CD4-positive, alpha-beta T cell (primary cell): Measurements from ENCODE around the gene PRDM16. TPM values are rescaled to one million over a fixed set of nuclear protein-coding genes. Genes with fewer than 3 reads are reported as not detected.

Experiments
- ATAC-seq: fragments of 200-7000 bp; cut with Tn5 transposase; one replicate; pipeline ENCODE4 v1.10.0; 2022; ENCODE audit warnings: mild to moderate bottlenecking; ENCODE audit not compliant: poor library complexity
- CTCF ChIA-PET: fragments of 350-600 bp; sonication (Branson Sonifier 250); formaldehyde crosslinking; loops from one replicate; lab custom pipeline; 2021; ENCODE audit warnings: antibody characterized with exemption, inconsistent platforms; lab: Charles Lee
- POLR2A ChIA-PET: fragments of 350-600 bp; sonication (Branson Sonifier 250); formaldehyde crosslinking; loops from one replicate; lab custom pipeline; 2021; ENCODE audit warnings: antibody characterized with exemption, inconsistent platforms; lab: Charles Lee
- DNase-seq, 14 experiments: peaks; one replicate each; pipeline ENCODE4 v3.0.0-alpha.2; 2013 to 2020; ENCODE audit warnings: mixed read lengths in 2 of 14
- H3K27ac ChIP-seq, 2 donors: one replicate each; pipeline versions ENCODE4 v1.5.1 to v1.7.0; 2013; ENCODE audit warnings: low read length in 2 of 2, low read depth in 1 of 2, mild to moderate bottlenecking in 1 of 2
- H3K27me3 ChIP-seq, 2 experiments: 1 replicate in 1 of 2; 2 replicates in 1 of 2; pipeline versions ENCODE4 v1.6.1 to v1.7.0; 2013; ENCODE audit warnings: low read length in 2 of 2, control low read depth in 1 of 2, mild to moderate bottlenecking in 1 of 2, moderate library complexity in 1 of 2; ENCODE audit not compliant: insufficient read depth in 2 of 2, control insufficient read depth in 1 of 2
- H3K36me3 ChIP-seq: one replicate; pipeline ENCODE4 v1.6.1; 2013; ENCODE audit warnings: low read length, control low read depth; ENCODE audit not compliant: insufficient read depth
- H3K4me1 ChIP-seq: one replicate; pipeline ENCODE4 v1.6.1; 2013; ENCODE audit warnings: low read length, control low read depth; ENCODE audit not compliant: insufficient read depth
- H3K4me3 ChIP-seq: one replicate; pipeline ENCODE4 v1.5.1; 2013; ENCODE audit warnings: mild to moderate bottlenecking, low read length, moderate library complexity
- H3K9me3 ChIP-seq, 2 experiments: 1 replicate in 1 of 2; 2 replicates in 1 of 2; pipeline versions ENCODE4 v1.6.1 to v1.7.0; 2013; ENCODE audit warnings: low read length in 2 of 2, mild to moderate bottlenecking in 2 of 2, control low read depth in 1 of 2, moderate library complexity in 1 of 2; ENCODE audit not compliant: control insufficient read depth in 1 of 2, insufficient read depth in 1 of 2
- H3K27ac Mint-ChIP-seq: one replicate; pipeline ENCODE4 v1.8.0; 2020; ENCODE audit warnings: mixed read lengths
- H3K27me3 Mint-ChIP-seq: one replicate; pipeline ENCODE4 v1.8.0; 2021; ENCODE audit warnings: mixed read lengths
- H3K36me3 Mint-ChIP-seq: one replicate; pipeline ENCODE4 v1.8.0; 2021; ENCODE audit warnings: low read depth, mixed read lengths
- H3K4me1 Mint-ChIP-seq: one replicate; pipeline ENCODE4 v1.8.0; 2021; ENCODE audit warnings: low read depth, mixed read lengths
- H3K4me3 Mint-ChIP-seq: one replicate; pipeline ENCODE4 v1.8.0; 2020; ENCODE audit warnings: mild to moderate bottlenecking, mixed read lengths
- H3K9me3 Mint-ChIP-seq: one replicate; pipeline ENCODE4 v1.8.0; 2020; ENCODE audit warnings: mixed read lengths
- CTCF ChIP-seq: fragments of 200-600 bp; IDR thresholded peaks from one replicate; pipeline ENCODE4 v1.8.0; 2022; ENCODE audit warnings: antibody characterized with exemption, mild to moderate bottlenecking
- intact Hi-C, 2 experiments: fragments of 100-400 bp; cut with DNase I in 1 of 2; cut with micrococcal nuclease in 1 of 2; formaldehyde crosslinking; loops; one replicate each; pipeline versions ENCODE4 v1.15.1 to v1.9.0; 2023 to 2025; cut with DNase I, micrococcal nuclease
- total RNA-seq, 174 experiments: library from RNA in 2 of 174; stranded (reverse) in 2 of 174; gene quantifications; one replicate each; pipeline ENCODE4 v1.2.3 and lab custom pipeline; 2021 to 2026

Gene PRDM16
- total RNA-seq, 2 experiments from 2014 or later, result not detected

- Histone ChIP-seq H3K9me3 (peaks cover 0 to 20% of the 10 kb centered on the region in 2 experiments), H3K36me3 (no peaks in the 10 kb centered on the region), H3K27ac (no peak overlapping the region), H3K4me1 (peaks cover 15% of the 10 kb centered on the region), H3K4me3 (no peak overlapping the region), H3K27me3 (peaks cover 27 to 42% of the 10 kb centered on the region in 2 experiments)
- DNase-seq, result no peak
- no peaks in the 10 kb centered on the region for H3K4me1 Mint-ChIP-seq
- ChIA-PET POLR2A (no interaction called here), CTCF (no interaction called here)
- H3K9me3 Mint-ChIP-seq, result no peaks in the 10 kb centered on the region
- intact Hi-C loops, result no loop called here
- no peak for TF ChIP-seq CTCF
- H3K36me3 Mint-ChIP-seq, result no peaks in the 10 kb centered on the region
- peaks cover 15% of the 10 kb centered on the region for H3K27me3 Mint-ChIP-seq
- no peak overlapping the region for H3K27ac Mint-ChIP-seq
- H3K4me3 Mint-ChIP-seq, result no peak overlapping the region
- no peak for ATAC-seq
These were observed 2.2 kb upstream of the PRDM16 start for GRCh38 chr1:3066826-3067225.

GRCh38 chr1:3067301-3067670 lies 1.7 kb upstream of the PRDM16 start:
- H3K9me3 ChIP-seq, result peaks cover 0 to 24% of the 10 kb centered on the region in 2 experiments
- ChIA-PET POLR2A (no interaction called here), CTCF (no interaction called here)
- H3K36me3 ChIP-seq, result no peaks in the 10 kb centered on the region
- peaks cover 32 to 47% of the 10 kb centered on the region in 2 experiments for H3K27me3 ChIP-seq
- Mint-ChIP-seq H3K36me3 (no peaks in the 10 kb centered on the region), H3K4me3 (no peak overlapping the region), H3K9me3 (no peaks in the 10 kb centered on the region), H3K27me3 (peaks cover 18% of the 10 kb centered on the region), H3K4me1 (no peaks in the 10 kb centered on the region), H3K27ac (no peak overlapping the region)
- peaks cover 15% of the 10 kb centered on the region for H3K4me1 ChIP-seq
- no peak overlapping the region for H3K27ac ChIP-seq
- ATAC-seq (no peak), DNase-seq (no peak)
- intact Hi-C loops, result no loop called here
- TF ChIP-seq CTCF, result no peak
- H3K4me3 ChIP-seq, result no peak overlapping the region

- Histone ChIP-seq H3K27me3 (peaks cover 37 to 53% of the 10 kb centered on the region in 2 experiments), H3K36me3 (no peaks in the 10 kb centered on the region), H3K9me3 (peaks cover 0 to 29% of the 10 kb centered on the region in 2 experiments), H3K27ac (no peak overlapping the region), H3K4me3 (no peak overlapping the region), H3K4me1 (peaks cover 15% of the 10 kb centered on the region)
- ATAC-seq (no peak), DNase-seq (no peak)
- no peak for TF ChIP-seq CTCF
- H3K27ac Mint-ChIP-seq, result no peak overlapping the region
- H3K4me3 Mint-ChIP-seq, result no peak overlapping the region
- ChIA-PET CTCF (no interaction called here), POLR2A (no interaction called here)
- peaks cover 20% of the 10 kb centered on the region for H3K27me3 Mint-ChIP-seq
- H3K9me3 Mint-ChIP-seq, result no peaks in the 10 kb centered on the region
- no peaks in the 10 kb centered on the region for H3K36me3 Mint-ChIP-seq
- no peaks in the 10 kb centered on the region for H3K4me1 Mint-ChIP-seq
- intact Hi-C loops, result no loop called here
These were observed 1.1 kb upstream of the PRDM16 start for GRCh38 chr1:3067671-3068563.
